ENCODE results near the gene ZBTB25.

DNA sequence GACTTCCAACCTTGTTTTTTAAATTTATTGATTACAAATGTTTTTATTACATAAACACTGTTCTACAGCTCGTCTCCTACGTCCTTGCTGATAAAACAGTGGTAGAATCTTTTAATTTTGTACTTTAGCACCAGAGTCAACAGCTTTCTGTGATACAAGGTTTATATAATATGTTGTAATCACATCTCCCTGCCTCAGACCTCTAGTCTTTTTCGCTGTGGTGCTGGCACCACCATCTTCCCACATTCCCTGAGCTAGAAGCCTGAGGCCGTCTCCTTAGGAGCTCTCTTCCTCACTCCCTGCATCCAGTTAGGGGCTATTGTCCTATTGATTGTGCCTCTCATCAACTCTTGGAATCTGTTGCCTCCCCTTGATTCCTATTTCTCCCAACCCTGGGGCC is 98.3 kb downstream of the ZBTB25 start:
- TF ChIP-seq TEAD4 (IDR thresholded peaks at IDR 0.05) (no peak), EP300 (IDR thresholded peaks at IDR 0.05; ENCODE audit: borderline replicate concordance) (no peak), CEBPB (IDR thresholded peaks at IDR 0.05) (no peak), YY1 (IDR thresholded peaks at IDR 0.05; ENCODE audit: low read depth) (no peak), EGR1 (IDR thresholded peaks at IDR 0.05) (no peak)
- TF ChIP-seq, protein P1, sequence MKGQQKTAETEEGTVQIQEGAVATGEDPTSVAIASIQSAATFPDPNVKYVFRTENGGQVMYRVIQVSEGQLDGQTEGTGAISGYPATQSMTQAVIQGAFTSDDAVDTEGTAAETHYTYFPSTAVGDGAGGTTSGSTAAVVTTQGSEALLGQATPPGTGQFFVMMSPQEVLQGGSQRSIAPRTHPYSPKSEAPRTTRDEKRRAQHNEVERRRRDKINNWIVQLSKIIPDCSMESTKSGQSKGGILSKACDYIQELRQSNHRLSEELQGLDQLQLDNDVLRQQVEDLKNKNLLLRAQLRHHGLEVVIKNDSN (IDR thresholded peaks at IDR 0.05) = no peak
- TF ChIP-seq, protein P2, sequence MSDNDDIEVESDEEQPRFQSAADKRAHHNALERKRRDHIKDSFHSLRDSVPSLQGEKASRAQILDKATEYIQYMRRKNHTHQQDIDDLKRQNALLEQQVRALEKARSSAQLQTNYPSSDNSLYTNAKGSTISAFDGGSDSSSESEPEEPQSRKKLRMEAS (IDR thresholded peaks at IDR 0.05) = no peak

Data from Ishikawa (cell line).